GM13976 (cell line): ENCODE results near the gene EMC8.

Source experiments
- DNase-seq: peaks from one replicate; pipeline ENCODE4 v3.0.0; 2012; ENCODE audit warnings: low spot score
- in situ Hi-C: fragments of 300-500 bp; cut with MboI; formaldehyde crosslinking; loops from one replicate; pipeline ENCODE4 v1.12.0; 2022; ENCODE audit warnings: low sequenced_read_pairs, mixed read lengths, inconsistent platforms; ENCODE audit not compliant: unreplicated experiment
- TF ChIP-seq, protein P1 (sequence below): IDR thresholded peaks from 2 replicates; pipeline ENCODE4 v1.5.1; 2012; ENCODE audit warnings: borderline replicate concordance, mild to moderate bottlenecking; ENCODE audit not compliant: insufficient read depth; ENCODE audit errors: extremely low read depth, missing control alignments, control extremely low read depth

Gene EMC8

DNA sequence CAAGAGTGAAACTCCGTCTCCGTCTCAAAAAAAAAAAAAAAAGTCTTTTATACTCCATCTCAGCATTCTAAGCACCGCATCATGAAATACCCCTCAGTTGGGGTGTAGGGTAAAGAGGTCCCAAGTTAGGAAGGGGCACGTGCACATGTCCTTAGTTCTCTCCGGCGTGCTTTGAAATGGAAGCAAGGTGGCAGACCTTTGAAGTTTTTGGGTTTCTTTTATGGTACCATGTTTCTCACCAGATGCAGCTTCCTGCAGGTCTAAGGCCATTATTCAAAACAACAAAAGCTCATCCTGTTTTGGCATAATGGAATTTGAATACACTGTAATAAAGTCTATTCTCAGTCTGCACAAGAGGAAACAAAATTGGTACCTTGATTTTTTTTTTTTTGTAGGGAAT, 9.6 kb downstream of the EMC8 start:
- DNase-seq = no peak
- in situ Hi-C loops = no loop called here
- TF ChIP-seq, protein P1, sequence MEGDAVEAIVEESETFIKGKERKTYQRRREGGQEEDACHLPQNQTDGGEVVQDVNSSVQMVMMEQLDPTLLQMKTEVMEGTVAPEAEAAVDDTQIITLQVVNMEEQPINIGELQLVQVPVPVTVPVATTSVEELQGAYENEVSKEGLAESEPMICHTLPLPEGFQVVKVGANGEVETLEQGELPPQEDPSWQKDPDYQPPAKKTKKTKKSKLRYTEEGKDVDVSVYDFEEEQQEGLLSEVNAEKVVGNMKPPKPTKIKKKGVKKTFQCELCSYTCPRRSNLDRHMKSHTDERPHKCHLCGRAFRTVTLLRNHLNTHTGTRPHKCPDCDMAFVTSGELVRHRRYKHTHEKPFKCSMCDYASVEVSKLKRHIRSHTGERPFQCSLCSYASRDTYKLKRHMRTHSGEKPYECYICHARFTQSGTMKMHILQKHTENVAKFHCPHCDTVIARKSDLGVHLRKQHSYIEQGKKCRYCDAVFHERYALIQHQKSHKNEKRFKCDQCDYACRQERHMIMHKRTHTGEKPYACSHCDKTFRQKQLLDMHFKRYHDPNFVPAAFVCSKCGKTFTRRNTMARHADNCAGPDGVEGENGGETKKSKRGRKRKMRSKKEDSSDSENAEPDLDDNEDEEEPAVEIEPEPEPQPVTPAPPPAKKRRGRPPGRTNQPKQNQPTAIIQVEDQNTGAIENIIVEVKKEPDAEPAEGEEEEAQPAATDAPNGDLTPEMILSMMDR = no peak

DNA sequence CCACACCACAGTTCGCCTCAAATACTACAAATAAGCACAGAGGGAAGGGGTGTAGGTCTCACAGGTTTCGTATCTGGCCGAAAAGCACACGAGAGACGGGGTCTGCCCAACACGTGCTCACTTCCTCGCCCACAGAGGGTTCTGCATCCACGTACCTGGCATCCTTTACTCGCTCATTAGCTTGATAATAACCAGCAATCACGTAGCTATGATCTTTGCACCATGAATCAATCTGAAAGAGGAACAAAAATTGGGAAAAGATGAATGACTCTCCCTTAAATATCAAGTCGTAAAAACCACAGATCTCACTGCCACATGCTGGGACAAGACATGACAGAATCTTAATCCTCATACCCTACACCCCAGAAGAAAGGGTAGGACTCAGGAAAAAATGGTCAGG, 10.5 kb downstream of the EMC8 start:
- in situ Hi-C loops = no loop called here

DNA sequence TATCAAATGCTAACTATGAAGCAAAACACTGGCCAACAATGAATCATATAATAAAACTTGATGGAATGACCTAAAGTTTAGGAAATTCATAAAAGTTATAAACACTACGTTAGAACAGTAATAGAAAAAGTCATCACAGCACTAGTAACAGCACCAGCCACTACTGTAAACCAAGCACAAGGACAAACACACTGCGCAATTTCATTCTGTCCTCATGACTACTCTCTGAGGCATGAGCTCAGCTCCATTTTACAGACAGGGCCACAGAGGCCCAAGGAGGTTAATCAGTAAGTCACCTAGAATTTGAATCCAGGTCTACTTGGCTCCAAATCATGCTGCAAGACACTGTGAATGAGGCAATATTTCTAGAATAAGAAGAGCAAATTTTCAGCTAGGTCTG, 13.4 kb downstream of the EMC8 start:
- DNase-seq = no peak

More for the DNA sequence above, 10.5 kb downstream of the EMC8 start:
- no peak for DNase-seq
- TF ChIP-seq, protein P1 = no peak

DNA sequence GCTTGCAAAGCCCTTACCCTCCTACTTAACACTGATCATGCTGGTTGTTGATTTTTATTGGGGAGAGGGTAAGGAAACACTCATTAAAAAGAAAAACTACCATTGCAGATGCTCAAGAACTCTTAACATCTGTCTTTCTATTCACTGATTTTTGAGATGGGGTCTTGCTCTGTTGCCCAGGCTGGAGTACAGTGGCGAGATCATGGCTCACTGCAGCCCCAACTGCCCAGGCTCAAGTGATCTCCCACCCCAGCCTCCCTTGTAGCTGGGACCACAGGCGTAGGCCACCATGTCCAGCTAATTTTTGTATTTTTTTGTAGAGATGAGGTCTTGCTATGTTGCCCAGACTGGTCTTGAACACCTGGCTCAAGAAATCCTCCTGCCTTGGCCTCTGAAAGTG, 14.5 kb downstream of the EMC8 start:
- TF ChIP-seq, protein P1 = no peak
- DNase-seq = no peak
- in situ Hi-C loops = no loop called here

More for the DNA sequence above, 13.4 kb downstream of the EMC8 start:
- TF ChIP-seq, protein P1 = no peak
- in situ Hi-C loops = no loop called here

DNA sequence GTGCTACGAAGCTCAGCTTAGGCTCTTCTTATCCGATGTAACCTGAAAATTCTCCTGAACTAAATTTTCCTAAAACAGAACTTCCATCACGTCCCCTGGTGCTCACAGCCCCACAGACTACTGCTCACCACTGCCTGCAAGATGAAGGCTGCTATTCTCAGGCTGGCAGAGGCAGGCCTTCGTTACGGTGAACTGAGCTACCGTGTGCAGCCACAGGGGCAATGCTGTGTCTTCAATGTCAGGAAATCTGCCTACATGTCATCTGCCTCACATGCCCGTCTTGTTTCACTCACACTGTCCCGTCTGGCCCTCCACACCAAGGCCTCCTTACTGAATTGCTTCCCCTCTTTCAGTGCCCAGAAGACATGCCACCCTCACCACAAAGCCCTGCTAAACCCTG, 15.9 kb downstream of the EMC8 start:
- in situ Hi-C loops = no loop called here
- DNase-seq = no peak
- TF ChIP-seq, protein P1 = no peak

DNA sequence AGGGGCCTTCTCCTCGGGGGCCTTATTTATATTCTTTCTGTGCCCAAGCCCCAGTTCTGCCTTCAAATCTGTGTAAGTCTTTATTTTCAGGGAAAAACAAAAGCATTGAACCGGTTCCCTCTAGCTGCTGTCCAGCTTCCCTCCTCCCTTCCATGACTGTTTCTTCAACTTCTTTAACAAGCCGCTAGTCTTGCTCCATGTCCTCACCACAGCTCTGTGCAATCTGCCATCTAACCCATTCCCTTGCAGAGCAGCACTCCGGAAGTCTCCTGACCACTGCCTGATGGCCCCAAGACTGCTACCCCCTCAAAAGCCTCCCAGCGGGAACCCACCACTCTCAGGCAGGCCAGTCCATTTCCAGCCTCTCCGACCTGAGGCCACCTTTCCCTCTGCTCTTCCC, 16.9 kb downstream of the EMC8 start:
- in situ Hi-C loops = no loop called here
- TF ChIP-seq, protein P1 = no peak
- no peak for DNase-seq
